ENCODE data around the gene LRSAM1. TPM values are rescaled to one million over a fixed set of nuclear protein-coding genes. Genes with fewer than 3 reads are reported as not detected.
A peak's percentile ranks its signal among the peaks of the same experiment; 100 is the strongest.

LRSAM1 gene
- 16.0 and 20.6 TPM in 2 replicates for total RNA-seq (ENCODE audit: low replicate concordance)
- long read RNA-seq, partial matches to known transcripts: 14 of 15 reads
- long read RNA-seq, other reads (novel, unspliced or antisense): 1 of 15 reads

GRCh38 chr9:127450830-127451607 is at the start of gene LRSAM1, which contains the start of gene RPL12:
Gene LRSAM1 (plus strand): TSS chr9:127451510. CDS start chr9:127454528, 3,018 bp downstream.
Gene RPL12 (minus strand): TSS chr9:127451406. CDS start chr9:127451317, 89 bp downstream.
- DNase-seq (ENCODE audit: extremely low spot score, unreplicated experiment): peak; percentile 99
- H3K36me3 Mint-ChIP-seq: peaks cover 50% of the 10 kb centered on the region
- no peak for TF ChIP-seq CTCF (conservative IDR thresholded peaks at IDR 0.05)

DNA sequence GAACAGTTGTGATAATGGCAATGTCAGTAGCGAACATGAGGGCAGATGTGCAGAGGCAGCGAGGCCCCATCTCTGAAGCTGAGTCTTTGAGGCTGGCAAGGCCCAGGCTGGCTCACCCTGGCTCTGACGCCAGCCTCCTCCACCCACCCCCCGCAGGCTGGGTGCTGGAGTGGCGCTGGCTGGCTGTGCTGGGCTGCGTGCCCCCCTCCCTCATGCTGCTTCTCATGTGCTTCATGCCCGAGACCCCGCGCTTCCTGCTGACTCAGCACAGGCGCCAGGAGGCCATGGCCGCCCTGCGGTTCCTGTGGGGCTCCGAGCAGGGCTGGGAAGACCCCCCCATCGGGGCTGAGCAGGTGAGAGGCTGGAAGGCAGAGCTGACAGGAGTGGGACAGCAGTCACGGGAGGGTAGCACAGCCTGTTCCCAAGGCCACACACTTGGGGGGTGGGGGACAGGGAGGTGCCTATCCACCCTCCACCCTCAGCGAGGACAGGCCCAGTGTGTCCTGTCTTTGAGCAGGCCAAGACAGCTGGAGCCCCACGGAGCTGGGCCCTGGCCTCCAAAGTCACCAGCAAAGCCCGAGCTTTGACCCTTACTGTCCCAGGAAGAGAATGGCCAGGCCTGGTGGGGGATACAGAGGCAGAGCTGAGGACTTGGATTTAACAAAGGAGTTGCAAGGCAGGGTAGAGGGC is 48.8 kb upstream of the LRSAM1 start:
- H3K4me1 Mint-ChIP-seq (ENCODE audit: unreplicated experiment): peaks cover 2% of the 10 kb centered on the region
- no peak overlapping the region for H3K27ac Mint-ChIP-seq
- no peak overlapping the region for H3K4me3 Mint-ChIP-seq
- TF ChIP-seq CTCF (conservative IDR thresholded peaks at IDR 0.05): no peak
- H3K36me3 Mint-ChIP-seq: no peaks in the 10 kb centered on the region
- H3K27me3 Mint-ChIP-seq: no peaks in the 10 kb centered on the region
- no peak for DNase-seq (ENCODE audit: extremely low spot score, unreplicated experiment)
- no peaks in the 10 kb centered on the region for H3K9me3 Mint-ChIP-seq

More at GRCh38 chr9:127450830-127451607, at the start of gene LRSAM1, which contains the start of gene RPL12:
- Mint-ChIP-seq H3K27ac (peak within 1 kb of the TSS; percentile 98), H3K4me3 (peak within 1 kb of the TSS; percentile 96), H3K9me3 (no peaks in the 10 kb centered on the region), H3K27me3 (peaks cover 3% of the 10 kb centered on the region), H3K4me1 (ENCODE audit: unreplicated experiment) (peaks cover 30% of the 10 kb centered on the region)

GRCh38 chr9:127403507-127404192 is 47.7 kb upstream of the LRSAM1 start:
- Mint-ChIP-seq H3K36me3 (no peaks in the 10 kb centered on the region), H3K4me1 (ENCODE audit: unreplicated experiment) (peaks cover 3% of the 10 kb centered on the region), H3K27ac (no peak overlapping the region), H3K9me3 (no peaks in the 10 kb centered on the region), H3K27me3 (no peaks in the 10 kb centered on the region), H3K4me3 (no peak overlapping the region)
- DNase-seq (ENCODE audit: extremely low spot score, unreplicated experiment): no peak
- no peak for TF ChIP-seq CTCF (conservative IDR thresholded peaks at IDR 0.05)

DNA sequence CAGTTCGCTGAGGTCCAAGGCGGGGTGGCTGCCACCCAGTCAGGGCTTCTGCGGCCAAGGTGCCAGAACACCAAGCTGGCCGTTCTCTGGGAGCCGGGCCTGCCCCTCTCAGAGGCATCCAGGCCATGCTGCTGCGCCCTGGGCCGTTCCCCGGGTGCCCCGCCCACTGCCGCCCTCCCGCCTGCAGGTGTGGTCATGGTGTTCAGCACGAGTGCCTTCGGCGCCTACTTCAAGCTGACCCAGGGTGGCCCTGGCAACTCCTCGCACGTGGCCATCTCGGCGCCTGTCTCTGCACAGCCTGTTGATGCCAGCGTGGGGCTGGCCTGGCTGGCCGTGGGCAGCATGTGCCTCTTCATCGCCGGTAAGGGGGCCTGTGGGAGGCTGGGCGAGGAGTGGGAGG is 46.7 kb upstream of the LRSAM1 start:
- Mint-ChIP-seq H3K27me3 (no peaks in the 10 kb centered on the region), H3K27ac (no peak overlapping the region), H3K9me3 (no peaks in the 10 kb centered on the region), H3K36me3 (no peaks in the 10 kb centered on the region), H3K4me1 (ENCODE audit: unreplicated experiment) (peaks cover 3% of the 10 kb centered on the region), H3K4me3 (no peak overlapping the region)
- TF ChIP-seq CTCF (conservative IDR thresholded peaks at IDR 0.05): no peak
- DNase-seq (ENCODE audit: extremely low spot score, unreplicated experiment): no peak

DNA sequence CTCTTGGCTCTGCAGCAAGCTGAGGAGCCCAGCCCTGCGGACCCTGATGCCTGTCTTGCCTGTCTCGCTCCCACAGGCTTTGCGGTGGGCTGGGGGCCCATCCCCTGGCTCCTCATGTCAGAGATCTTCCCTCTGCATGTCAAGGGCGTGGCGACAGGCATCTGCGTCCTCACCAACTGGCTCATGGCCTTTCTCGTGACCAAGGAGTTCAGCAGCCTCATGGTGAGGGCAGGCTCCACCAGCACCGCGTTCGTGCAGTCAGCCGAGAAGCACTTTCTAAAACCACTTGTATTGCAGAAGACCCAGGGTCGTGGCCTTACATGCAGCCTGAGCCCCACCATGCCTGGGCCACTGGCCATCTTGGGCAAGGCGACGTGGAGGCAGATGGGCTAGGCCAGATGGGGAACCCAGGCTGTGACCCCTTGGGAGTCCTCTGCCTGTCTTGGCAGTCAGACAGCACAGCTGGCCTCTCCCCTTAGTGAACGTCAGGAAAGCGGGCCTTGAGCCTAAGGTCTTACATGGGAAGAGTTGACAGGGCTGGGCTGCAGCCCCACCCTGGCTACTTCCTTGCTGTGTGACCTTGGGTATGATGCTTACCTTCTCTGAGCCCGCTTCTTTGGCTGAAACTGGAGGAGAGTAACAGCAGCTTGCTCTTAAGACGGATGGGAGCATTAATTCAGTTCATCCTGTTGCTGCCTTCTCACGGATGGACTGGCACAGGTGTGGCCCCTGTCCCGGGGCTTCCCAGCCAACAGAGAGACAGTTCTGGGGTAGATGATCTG is 45.8 kb upstream of the LRSAM1 start:
- peaks cover 3% of the 10 kb centered on the region for H3K4me1 Mint-ChIP-seq (ENCODE audit: unreplicated experiment)
- no peak for TF ChIP-seq CTCF (conservative IDR thresholded peaks at IDR 0.05)

More for the DNA sequence above, 45.8 kb upstream of the LRSAM1 start:
- Mint-ChIP-seq H3K36me3 (peaks cover 3% of the 10 kb centered on the region), H3K27me3 (no peaks in the 10 kb centered on the region), H3K4me3 (no peak overlapping the region), H3K9me3 (no peaks in the 10 kb centered on the region), H3K27ac (no peak overlapping the region)
- no peak for DNase-seq (ENCODE audit: extremely low spot score, unreplicated experiment)

Measured in type B pancreatic cell (in vitro differentiated cells).